Activated CD8-positive, alpha-beta memory T cell treated with anti-CD3 and anti-CD28 coated beads for 36 hours (primary cell): Measurements from ENCODE around the gene AFF3. TPM values are rescaled to one million over a fixed set of nuclear protein-coding genes. Genes with fewer than 3 reads are reported as not detected.
"Not testable (repeated sequence)": the region's sequence is repeated elsewhere in the genome, so short reads cannot be mapped to it uniquely, and the experiment has no call there.

Experiments
- CTCF ChIA-PET: fragments of 350-600 bp; sonication (Branson Sonifier 250); formaldehyde crosslinking; loops from one replicate; lab custom pipeline; 2021; ENCODE audit warnings: antibody characterized with exemption; lab: Charles Lee
- POLR2A ChIA-PET: fragments of 350-600 bp; sonication (Branson Sonifier 250); formaldehyde crosslinking; loops from one replicate; lab custom pipeline; 2021; ENCODE audit warnings: antibody characterized with exemption; lab: Charles Lee
- total RNA-seq, 2 experiments: library from RNA; stranded (reverse); gene quantifications; one replicate each; pipeline ENCODE4 v1.2.3, GENCODE V29; 2021

AFF3 gene
- total RNA-seq, 2 experiments from 2014 or later = 0.71 to 1.1 TPM

DNA sequence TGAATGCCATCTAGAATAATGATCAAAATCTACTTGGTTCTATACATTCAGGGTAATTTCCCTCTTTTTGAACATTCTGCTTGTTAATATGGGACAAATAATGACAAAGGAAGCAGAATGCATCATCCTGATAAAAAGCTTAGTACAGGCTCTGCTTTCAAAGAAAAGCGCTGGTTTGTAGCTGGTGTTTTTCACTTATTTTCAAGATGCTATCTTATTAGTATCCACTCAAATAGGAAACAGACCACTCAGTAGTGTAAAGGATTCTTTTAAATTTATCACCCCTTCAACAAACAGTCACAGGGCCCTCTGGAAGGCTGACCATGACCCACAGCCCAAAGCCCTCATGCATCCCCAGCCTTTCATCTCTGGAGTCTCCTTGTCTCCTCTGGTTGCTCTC, 18.0 kb upstream of the AFF3 start:
- CTCF ChIA-PET = no interaction called here
- POLR2A ChIA-PET = no interaction called here

DNA sequence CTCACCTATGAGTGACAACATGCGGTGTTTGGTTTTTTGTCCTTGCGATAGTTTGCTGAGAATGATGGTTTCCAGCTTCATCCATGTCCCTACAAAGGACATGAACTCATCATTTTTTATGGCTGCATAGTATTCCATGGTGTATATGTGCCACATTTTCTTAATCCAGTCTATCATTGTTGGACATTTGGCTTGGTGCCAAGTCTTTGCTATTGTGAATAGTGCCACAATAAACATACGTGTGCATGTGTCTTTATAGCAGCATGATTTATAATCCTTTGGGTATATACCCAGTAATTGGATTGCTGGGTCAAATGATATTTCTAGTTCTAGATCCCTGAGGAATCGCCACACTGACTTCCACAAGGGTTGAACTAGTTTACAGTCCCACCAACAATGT, 9.4 kb upstream of the AFF3 start:
- CTCF ChIA-PET, POLR2A ChIA-PET: not testable (repeated sequence)

DNA sequence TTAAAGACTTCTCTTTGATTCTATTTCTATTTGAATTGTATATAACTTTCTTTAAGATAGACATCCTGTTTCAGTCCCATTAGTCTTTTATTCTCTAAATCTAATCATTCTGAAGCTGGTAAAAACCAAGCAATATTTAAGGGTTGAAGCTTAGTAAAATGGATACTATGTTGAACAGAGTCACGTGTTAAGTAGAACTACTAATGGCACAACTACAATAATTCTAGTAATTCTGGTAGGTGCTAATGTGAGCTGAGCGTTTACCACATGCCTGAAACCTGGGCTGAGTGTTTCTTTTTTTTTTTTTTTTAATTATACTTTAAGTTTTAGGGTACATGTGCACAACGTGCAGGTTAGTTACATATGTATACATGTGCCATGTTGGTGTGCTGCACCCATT, 8.9 kb upstream of the AFF3 start:
- ChIA-PET CTCF (no interaction called here), POLR2A (no interaction called here)

GRCh38 chr2:100148883-100149282, 6.5 kb upstream of the AFF3 start:
- CTCF ChIA-PET = interaction anchor here (1.1 kb wide), 1 partner anchor 589 kb away, joined by 3 read pairs; no protein-coding TSS in a partner anchor
- POLR2A ChIA-PET = no interaction called here

- ChIA-PET CTCF (interaction anchor here (1.0 kb wide), 1 partner anchor 19 kb away, joined by 3 read pairs; no protein-coding TSS in a partner anchor), POLR2A (no interaction called here)
Measured at GRCh38 chr2:100146657-100146960, 4.2 kb upstream of the AFF3 start.

DNA sequence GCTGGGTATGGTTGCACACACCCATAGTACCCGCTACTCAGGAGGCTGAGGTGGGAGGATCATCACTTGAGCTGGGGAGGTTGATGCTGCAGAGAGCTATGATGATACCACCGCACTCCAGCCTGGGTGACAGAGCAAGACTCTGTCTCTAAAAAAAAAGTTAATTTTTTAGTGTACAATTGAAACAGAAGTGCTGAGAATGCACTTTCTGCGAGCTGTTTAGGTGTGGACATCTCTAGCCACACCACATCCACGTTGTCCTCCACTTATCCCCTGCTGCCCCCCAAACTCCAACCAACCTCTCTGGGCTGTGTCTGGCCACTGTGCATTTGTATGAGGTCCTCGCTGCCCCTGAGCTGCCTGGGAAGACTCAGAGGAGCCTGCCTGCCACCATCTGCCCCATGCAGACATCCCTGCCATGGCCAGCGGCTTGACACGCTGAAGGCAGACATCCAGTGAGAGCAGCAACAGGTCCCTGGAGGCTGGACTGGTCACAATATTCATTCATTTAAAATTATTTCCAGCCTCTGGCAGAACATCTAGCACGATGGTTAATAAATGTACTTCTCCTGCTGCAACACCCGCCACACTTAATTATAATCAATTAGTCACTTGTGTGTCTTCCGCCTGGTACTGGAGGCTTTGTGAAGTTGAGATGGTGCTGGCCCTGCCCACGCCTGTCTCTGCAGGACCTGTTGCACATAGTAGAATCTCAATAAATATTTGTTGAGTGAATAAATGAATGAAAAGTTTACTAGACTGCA, 3.7 kb upstream of the AFF3 start:
- POLR2A ChIA-PET = no interaction called here

DNA sequence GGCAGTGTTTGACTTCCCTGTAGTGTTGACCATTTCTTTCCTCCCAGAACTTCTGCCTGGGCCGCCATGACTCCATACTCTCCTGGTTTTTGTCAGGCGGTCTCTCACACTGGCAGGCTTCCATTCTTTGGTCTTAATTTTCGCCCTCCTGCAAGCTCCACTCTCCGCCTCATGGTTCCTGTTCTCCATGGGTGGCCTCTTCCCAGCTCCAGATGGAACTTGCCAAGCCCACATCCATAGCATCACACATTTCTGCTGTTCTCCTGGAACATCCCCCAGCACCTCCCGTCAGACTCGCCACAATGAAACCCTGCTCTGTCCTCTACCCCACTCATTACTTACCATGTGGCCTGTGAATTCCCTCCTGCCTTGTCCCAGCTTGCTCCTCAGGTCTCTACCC, 896 bp upstream of the AFF3 start:
- CTCF ChIA-PET = no interaction called here
- POLR2A ChIA-PET = no interaction called here

More for the DNA sequence above, 3.7 kb upstream of the AFF3 start:
- CTCF ChIA-PET = interaction anchor here (1.0 kb wide), 1 partner anchor 20 kb away, joined by 3 read pairs; no protein-coding TSS in a partner anchor

DNA sequence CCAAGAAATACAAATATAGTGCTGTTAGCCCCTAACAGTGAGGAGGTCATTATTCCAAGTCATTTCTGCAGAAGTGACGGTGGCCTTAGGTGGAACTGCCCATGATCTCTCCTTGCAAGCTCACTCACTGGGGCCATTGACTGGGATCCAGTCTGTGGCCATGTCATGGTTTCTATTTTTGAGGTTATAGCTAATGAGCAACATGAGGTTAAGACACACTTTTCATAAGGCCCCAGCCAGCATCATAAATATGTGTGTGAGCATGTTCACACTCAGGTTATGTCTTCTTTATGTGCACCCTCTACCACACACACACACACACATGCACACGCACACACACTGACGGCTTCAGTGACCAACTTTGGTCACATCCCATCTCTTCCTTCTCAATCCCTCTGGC, 484 bp downstream of the AFF3 start:
- CTCF ChIA-PET = no interaction called here
- POLR2A ChIA-PET = no interaction called here

DNA sequence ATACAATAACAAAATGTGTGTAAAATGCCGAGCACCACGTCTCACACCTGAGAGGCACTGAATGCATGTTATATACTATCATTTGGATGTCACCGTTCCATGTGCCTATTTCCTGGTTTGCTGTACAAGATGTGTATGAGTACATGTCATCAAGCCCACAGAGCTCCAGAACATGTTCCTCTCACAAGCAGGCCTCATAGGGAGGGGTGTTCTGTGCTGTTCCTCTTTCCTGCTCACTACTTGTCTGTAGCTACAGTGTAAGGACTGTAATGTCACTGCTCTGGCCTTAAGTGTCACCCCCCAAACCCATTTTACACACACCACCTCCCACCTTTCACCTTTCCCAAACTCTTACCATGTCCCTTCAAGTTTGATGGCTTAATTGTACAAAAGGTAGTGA, 1.8 kb downstream of the AFF3 start:
- POLR2A ChIA-PET = no interaction called here
- CTCF ChIA-PET = no interaction called here

- ChIA-PET POLR2A (no interaction called here), CTCF (interaction anchor here (0.6 kb wide), 1 partner anchor 181 kb away, joined by 4 read pairs; no protein-coding TSS in a partner anchor)
Measured at GRCh38 chr2:100137866-100138570, 4.4 kb downstream of the AFF3 start.

- ChIA-PET CTCF (no interaction called here), POLR2A (no interaction called here)
Measured at GRCh38 chr2:100137318-100137717, 5.1 kb downstream of the AFF3 start.

GRCh38 chr2:100136310-100136709, 6.1 kb downstream of the AFF3 start:
- POLR2A ChIA-PET = no interaction called here
- CTCF ChIA-PET = no interaction called here

GRCh38 chr2:100135415-100135814, 7.0 kb downstream of the AFF3 start:
- ChIA-PET CTCF (interaction anchor here (0.5 kb wide), 1 partner anchor 15 kb away, joined by 3 read pairs; no protein-coding TSS in a partner anchor), POLR2A (no interaction called here)

- CTCF ChIA-PET = no interaction called here
- POLR2A ChIA-PET = no interaction called here
Measured at GRCh38 chr2:100130595-100131391, 11.6 kb downstream of the AFF3 start.

GRCh38 chr2:100126897-100127401, 15.4 kb downstream of the AFF3 start:
- POLR2A ChIA-PET = no interaction called here
- CTCF ChIA-PET = no interaction called here

DNA sequence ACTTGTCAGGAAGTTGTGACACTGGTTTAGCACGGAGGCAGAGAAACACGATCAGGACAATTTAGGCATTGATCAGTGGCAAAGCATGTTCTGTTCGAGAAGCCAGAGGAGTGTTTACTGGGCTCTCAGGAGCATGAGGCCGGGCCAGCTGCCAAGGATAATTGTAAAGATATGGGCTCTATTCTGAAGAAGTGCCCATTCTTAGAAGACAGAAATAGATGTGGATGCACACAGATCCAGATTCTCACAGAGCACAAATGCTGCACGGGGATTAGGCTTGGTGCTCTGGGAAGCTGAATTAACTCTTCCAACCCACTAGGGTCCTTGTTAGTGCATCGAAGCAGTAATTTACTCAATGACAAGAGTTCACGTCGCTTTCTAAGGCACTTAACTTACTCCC, 16.2 kb downstream of the AFF3 start:
- POLR2A ChIA-PET = no interaction called here
- CTCF ChIA-PET = no interaction called here

GRCh38 chr2:100125626-100126025, 16.8 kb downstream of the AFF3 start:
- CTCF ChIA-PET = no interaction called here

GRCh38 chr2:100124761-100125160, 17.6 kb downstream of the AFF3 start:
- ChIA-PET POLR2A (no interaction called here), CTCF (no interaction called here)

More at GRCh38 chr2:100125626-100126025, 16.8 kb downstream of the AFF3 start:
- POLR2A ChIA-PET = no interaction called here

DNA sequence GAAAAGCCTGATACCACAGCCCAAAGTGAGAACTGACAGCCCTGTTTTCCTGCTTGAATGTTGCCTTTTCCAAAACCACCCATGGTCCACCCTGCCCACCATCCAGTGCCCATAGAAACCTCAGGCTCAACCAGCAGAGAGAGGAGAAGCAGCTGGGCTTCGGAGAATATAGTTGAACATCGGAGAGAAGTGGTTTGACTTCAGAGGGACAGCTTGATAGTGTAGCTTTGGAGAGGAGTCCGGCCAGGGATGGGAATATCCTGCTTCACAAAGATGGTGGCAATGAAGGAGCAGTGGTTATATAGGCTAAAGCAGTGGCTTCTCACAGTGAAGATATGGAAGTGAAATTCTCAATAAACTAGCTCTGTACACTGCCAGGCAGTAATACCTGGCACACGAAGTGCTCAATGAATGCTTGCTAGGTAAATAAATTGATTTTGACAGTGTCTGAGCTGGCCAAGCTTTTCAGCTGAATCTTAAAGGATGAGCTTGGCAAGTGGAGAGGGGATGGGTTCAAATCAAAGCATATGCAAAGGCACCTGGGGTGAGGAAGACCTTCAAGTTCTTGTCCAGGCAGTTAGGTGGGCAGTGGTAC, 21.2 kb downstream of the AFF3 start:
- CTCF ChIA-PET = no interaction called here
- POLR2A ChIA-PET = no interaction called here

- ChIA-PET CTCF (no interaction called here), POLR2A (no interaction called here)
Measured at GRCh38 chr2:100119235-100119634, 23.2 kb downstream of the AFF3 start.
